ENCODE results near the gene SYPL1. TPM values are rescaled to one million over a fixed set of nuclear protein-coding genes. Genes with fewer than 3 reads are reported as not detected.
A peak's percentile ranks its signal among the peaks of the same experiment; 100 is the strongest.

SYPL1 gene
- polyA plus RNA-seq, 1 of the 3 experiments (the other 2 are of a cell fraction): 72.4 TPM

DNA sequence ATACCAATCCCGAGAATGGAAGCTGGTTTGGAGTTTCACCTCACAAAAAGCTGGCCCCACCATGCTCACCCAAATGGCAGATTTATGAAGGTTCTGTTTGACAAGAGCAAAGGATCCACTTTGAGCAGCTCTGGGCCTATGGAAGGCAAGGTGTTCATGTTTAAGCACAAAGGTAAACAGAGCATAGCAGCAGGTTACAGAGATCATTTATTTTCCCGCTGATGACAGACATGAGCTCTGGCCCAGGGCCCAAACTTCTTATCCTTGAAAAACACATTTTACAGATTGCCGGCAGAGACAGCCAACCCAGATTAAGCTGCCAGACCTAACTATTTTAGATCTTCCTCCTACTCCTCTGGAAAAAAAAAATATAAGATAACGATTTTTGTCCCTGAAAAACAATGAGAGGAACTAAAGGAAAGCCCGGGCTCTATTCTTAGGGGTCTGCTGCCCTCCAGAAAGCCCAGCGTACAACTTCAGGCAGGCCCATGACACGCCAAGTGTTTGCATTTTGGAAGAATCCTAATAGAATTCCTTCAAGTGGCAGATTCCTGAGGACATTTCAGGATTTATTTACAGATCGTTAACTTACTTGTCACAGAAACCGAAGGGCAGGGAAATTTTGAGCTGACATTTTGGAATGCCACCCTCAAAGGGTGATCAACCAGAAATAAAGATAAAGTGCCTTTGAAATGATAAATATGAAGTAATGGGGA, 40.0 kb downstream of the SYPL1 start (continued):
- TF ChIP-seq CHD2 (IDR thresholded peaks at IDR 0.05; ENCODE audit: low read length, partially characterized antibody) (peak; percentile 71), EP300 (IDR thresholded peaks at IDR 0.05; ENCODE audit: borderline replicate concordance in 1 of 2, low read depth in 1 of 2, low read length in 1 of 2) (peak in 1 of 2 experiments; percentile 93; a peak in 2 of 4 replicates), MXI1 (IDR thresholded peaks at IDR 0.05; ENCODE audit: low read depth, low read length) (peak; percentile 26; the same call in 1 of the 2 replicates), POLR2AphosphoS5 (IDR thresholded peaks at IDR 0.05; ENCODE audit: low read depth, low read length) (no peak), TCF12 (IDR thresholded peaks at IDR 0.05) (peak; percentile 68), RXRA (IDR thresholded peaks at IDR 0.05; ENCODE audit: borderline replicate concordance, low read depth) (no peak), RAD21 (IDR thresholded peaks at IDR 0.05; ENCODE audit: low read length) (no peak; the same call in none of the 2 replicates), YY1 (IDR thresholded peaks at IDR 0.05; ENCODE audit: low read depth) (no peak), RCOR1 (IDR thresholded peaks at IDR 0.05; ENCODE audit: low read length) (peak; percentile 91), NFIC (IDR thresholded peaks at IDR 0.05; ENCODE audit: borderline replicate concordance) (peak; percentile 65; the same call in 1 of the 2 replicates), ELF1 (IDR thresholded peaks at IDR 0.05) (no peak)
- TF ChIP-seq, protein P1, sequence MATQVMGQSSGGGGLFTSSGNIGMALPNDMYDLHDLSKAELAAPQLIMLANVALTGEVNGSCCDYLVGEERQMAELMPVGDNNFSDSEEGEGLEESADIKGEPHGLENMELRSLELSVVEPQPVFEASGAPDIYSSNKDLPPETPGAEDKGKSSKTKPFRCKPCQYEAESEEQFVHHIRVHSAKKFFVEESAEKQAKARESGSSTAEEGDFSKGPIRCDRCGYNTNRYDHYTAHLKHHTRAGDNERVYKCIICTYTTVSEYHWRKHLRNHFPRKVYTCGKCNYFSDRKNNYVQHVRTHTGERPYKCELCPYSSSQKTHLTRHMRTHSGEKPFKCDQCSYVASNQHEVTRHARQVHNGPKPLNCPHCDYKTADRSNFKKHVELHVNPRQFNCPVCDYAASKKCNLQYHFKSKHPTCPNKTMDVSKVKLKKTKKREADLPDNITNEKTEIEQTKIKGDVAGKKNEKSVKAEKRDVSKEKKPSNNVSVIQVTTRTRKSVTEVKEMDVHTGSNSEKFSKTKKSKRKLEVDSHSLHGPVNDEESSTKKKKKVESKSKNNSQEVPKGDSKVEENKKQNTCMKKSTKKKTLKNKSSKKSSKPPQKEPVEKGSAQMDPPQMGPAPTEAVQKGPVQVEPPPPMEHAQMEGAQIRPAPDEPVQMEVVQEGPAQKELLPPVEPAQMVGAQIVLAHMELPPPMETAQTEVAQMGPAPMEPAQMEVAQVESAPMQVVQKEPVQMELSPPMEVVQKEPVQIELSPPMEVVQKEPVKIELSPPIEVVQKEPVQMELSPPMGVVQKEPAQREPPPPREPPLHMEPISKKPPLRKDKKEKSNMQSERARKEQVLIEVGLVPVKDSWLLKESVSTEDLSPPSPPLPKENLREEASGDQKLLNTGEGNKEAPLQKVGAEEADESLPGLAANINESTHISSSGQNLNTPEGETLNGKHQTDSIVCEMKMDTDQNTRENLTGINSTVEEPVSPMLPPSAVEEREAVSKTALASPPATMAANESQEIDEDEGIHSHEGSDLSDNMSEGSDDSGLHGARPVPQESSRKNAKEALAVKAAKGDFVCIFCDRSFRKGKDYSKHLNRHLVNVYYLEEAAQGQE (IDR thresholded peaks at IDR 0.05; ENCODE audit: low read depth, low read length): no peak
- TF ChIP-seq, protein P2, sequence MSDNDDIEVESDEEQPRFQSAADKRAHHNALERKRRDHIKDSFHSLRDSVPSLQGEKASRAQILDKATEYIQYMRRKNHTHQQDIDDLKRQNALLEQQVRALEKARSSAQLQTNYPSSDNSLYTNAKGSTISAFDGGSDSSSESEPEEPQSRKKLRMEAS (IDR thresholded peaks at IDR 0.05; ENCODE audit: low read depth): no peak
- TF ChIP-seq, protein P3, sequence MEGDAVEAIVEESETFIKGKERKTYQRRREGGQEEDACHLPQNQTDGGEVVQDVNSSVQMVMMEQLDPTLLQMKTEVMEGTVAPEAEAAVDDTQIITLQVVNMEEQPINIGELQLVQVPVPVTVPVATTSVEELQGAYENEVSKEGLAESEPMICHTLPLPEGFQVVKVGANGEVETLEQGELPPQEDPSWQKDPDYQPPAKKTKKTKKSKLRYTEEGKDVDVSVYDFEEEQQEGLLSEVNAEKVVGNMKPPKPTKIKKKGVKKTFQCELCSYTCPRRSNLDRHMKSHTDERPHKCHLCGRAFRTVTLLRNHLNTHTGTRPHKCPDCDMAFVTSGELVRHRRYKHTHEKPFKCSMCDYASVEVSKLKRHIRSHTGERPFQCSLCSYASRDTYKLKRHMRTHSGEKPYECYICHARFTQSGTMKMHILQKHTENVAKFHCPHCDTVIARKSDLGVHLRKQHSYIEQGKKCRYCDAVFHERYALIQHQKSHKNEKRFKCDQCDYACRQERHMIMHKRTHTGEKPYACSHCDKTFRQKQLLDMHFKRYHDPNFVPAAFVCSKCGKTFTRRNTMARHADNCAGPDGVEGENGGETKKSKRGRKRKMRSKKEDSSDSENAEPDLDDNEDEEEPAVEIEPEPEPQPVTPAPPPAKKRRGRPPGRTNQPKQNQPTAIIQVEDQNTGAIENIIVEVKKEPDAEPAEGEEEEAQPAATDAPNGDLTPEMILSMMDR (IDR thresholded peaks at IDR 0.05): no peak
- TF ChIP-seq, protein P4, sequence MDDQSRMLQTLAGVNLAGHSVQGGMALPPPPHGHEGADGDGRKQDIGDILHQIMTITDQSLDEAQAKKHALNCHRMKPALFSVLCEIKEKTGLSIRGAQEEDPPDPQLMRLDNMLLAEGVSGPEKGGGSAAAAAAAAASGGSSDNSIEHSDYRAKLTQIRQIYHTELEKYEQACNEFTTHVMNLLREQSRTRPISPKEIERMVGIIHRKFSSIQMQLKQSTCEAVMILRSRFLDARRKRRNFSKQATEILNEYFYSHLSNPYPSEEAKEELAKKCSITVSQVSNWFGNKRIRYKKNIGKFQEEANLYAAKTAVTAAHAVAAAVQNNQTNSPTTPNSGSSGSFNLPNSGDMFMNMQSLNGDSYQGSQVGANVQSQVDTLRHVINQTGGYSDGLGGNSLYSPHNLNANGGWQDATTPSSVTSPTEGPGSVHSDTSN (IDR thresholded peaks at IDR 0.05): peak; percentile 83

Data from SK-N-SH (cell line).